C4-2B (cell line): ENCODE results near the gene NOS3.

Experiments used
- H3K27ac ChIP-seq: fragments of 450-650 bp; 2 replicates; pipeline ENCODE4 v1.5.1; 2017
- CTCF ChIP-seq: fragments of 450-650 bp; conservative IDR thresholded peaks from 2 replicates; pipeline ENCODE4 v1.5.1; 2017; ENCODE audit warnings: mild to moderate bottlenecking
- ZFX ChIP-seq: fragments of 450-650 bp; IDR thresholded peaks from 2 replicates; pipeline ENCODE4 v1.6.1; 2017

The NOS3 gene

DNA sequence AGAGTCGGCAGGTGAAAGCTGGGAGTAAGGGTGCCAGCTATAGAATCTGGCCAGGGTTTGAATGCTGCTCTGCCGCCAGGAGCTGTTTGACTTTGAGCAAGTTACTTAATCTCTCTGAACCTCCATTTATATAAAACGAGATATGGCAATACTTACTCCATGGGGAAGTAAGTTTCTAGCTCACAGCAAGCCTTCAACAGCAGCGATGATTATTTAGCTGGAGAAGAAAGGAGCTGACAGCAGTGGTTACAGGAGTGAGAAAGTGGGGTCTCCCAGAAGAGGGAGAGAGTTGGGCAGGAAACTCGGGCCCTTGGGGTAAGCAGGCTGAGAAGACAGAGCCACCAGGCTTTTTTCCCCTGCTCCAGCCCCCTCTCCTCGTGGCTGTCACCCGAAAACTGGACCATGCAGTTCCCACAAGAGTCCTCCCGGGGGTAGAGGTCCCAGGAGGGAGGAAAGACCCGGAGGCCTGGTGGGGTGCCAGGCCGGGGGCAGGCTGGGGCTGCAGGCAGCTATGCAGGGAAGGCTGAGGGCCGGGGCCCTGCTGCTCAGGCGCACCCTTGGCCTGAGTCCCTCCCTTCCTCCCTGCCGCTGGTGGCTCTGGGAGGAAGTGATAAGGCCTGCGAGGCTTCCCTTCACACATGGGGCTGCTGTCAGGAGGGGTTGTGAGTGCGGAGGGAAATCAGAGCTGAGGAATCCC is 3.5 kb downstream of the NOS3 start:
- no peak overlapping the region for H3K27ac ChIP-seq
- TF ChIP-seq ZFX: no peak

GRCh38 chr7:150994838-150995510 is 4.2 kb downstream of the NOS3 start:
- no peak overlapping the region for H3K27ac ChIP-seq
- TF ChIP-seq ZFX (no peak), CTCF (no peak)

GRCh38 chr7:150996376-150997074 is 5.7 kb downstream of the NOS3 start:
- H3K27ac ChIP-seq: no peak overlapping the region
- TF ChIP-seq CTCF: no peak
- no peak for TF ChIP-seq ZFX

DNA sequence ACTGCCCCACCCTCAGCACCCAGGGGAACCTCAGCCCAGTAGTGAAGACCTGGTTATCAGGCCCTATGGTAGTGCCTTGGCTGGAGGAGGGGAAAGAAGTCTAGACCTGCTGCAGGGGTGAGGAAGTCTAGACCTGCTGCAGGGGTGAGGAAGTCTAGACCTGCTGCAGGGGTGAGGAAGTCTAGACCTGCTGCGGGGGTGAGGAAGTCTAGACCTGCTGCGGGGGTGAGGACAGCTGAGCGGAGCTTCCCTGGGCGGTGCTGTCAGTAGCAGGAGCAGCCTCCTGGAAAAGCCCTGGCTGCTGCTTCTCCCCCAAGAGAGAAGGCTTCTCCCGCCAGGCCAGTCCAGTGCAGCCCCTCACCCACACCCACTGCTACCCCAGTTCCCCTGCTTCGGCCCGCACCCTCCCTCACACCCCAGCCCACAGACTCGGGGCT is 6.3 kb downstream of the NOS3 start:
- no peak overlapping the region for H3K27ac ChIP-seq
- no peak for TF ChIP-seq ZFX
- no peak for TF ChIP-seq CTCF

DNA sequence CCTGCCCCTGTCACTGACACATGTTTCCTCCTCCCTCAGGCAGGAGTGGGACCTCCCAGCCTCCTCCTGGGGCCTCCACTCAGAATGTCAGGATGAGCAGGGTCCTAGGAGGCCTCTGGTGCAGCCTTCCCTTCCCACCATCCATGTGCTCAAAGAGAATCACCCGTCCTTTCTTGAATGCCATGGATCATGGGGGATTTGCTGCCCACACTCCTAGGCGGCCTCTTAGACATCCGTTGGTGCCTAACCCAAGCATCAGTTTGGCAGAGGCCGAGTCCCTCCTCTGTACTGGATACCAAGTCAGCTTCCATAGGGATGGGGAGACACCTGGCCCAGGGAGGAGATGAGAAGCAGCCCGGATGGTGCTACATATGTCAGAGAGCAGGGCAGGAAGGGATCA is 7.0 kb downstream of the NOS3 start:
- no peak overlapping the region for H3K27ac ChIP-seq
- TF ChIP-seq ZFX: no peak
- no peak for TF ChIP-seq CTCF

DNA sequence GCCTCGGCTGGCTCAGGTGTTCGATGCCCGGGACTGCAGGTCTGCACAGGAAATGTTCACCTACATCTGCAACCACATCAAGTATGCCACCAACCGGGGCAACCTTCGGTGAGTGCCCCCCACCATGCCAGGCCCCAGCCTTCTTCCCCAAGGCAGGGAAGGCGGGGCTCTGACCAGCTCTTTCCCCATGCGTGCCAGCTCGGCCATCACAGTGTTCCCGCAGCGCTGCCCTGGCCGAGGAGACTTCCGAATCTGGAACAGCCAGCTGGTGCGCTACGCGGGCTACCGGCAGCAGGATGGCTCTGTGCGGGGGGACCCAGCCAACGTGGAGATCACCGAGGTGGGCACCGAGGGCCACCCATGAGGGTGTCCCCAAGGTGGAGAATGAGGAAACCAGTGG is 7.5 kb downstream of the NOS3 start:
- H3K27ac ChIP-seq: no peak overlapping the region
- TF ChIP-seq CTCF (no peak), ZFX (no peak)

- no peak for TF ChIP-seq CTCF
- TF ChIP-seq ZFX: no peak
- H3K27ac ChIP-seq: no peak overlapping the region
Measured at GRCh38 chr7:150999001-150999400, 8.2 kb downstream of the NOS3 start.
